GM12801 (cell line): ENCODE measurements around the gene SMARCE1.

Experiments
- CTCF ChIP-seq: IDR thresholded peaks from one replicate; pipeline ENCODE4 v1.5.1; 2011; ENCODE audit warnings: control low read depth; ENCODE audit not compliant: insufficient read length; ENCODE audit errors: extremely low read depth

Gene SMARCE1

GRCh38 chr17:40647624-40648383 lies at the start of gene SMARCE1:
Gene SMARCE1, minus strand, starts transcription at chr17:40647818. Its CDS starts 2,016 bp downstream, at chr17:40645802.
- TF ChIP-seq CTCF: no peak

- no peak for TF ChIP-seq CTCF
These were observed 49.7 kb upstream of the SMARCE1 start for GRCh38 chr17:40697297-40697696.

- no peak for TF ChIP-seq CTCF
These were observed 49.0 kb upstream of the SMARCE1 start for GRCh38 chr17:40696651-40697072.

- no peak for TF ChIP-seq CTCF
These were observed 48.4 kb upstream of the SMARCE1 start for GRCh38 chr17:40695874-40696472.

GRCh38 chr17:40694584-40694983 lies 47.0 kb upstream of the SMARCE1 start:
- TF ChIP-seq CTCF: no peak

GRCh38 chr17:40687106-40687505 lies 39.5 kb upstream of the SMARCE1 start:
- TF ChIP-seq CTCF: no peak

GRCh38 chr17:40686192-40686591 lies 38.6 kb upstream of the SMARCE1 start:
- TF ChIP-seq CTCF: no peak
